T-helper 1 cell (primary cell): ENCODE measurements around the gene CORIN.
"Not testable (repeated sequence)": the region's sequence is repeated elsewhere in the genome, so short reads cannot be mapped to it uniquely, and the experiment has no call there.

Experiments
- DNase-seq, 5 donors: peaks; one replicate each; pipeline ENCODE4 v3.0.0-alpha.2; 2012 to 2020

Gene CORIN

GRCh38 chr4:47767956-47768355 is 69.9 kb downstream of the CORIN start:
- DNase-seq: not testable (repeated sequence)

GRCh38 chr4:47763279-47763678 is 74.6 kb downstream of the CORIN start:
- no peak for DNase-seq

- DNase-seq: no peak
These were observed 75.2 kb downstream of the CORIN start for GRCh38 chr4:47762376-47763266.

GRCh38 chr4:47753316-47753715 is 84.6 kb downstream of the CORIN start:
- DNase-seq: not testable (repeated sequence)

- no peak for DNase-seq
These were observed 85.7 kb downstream of the CORIN start for GRCh38 chr4:47752214-47752613.

- DNase-seq: no peak
These were observed 87.1 kb downstream of the CORIN start for GRCh38 chr4:47750788-47751187.

- DNase-seq: no peak
These were observed 88.0 kb downstream of the CORIN start for GRCh38 chr4:47749858-47750257.

GRCh38 chr4:47749060-47749459 is 88.8 kb downstream of the CORIN start:
- DNase-seq: no peak

GRCh38 chr4:47747846-47748494 is 89.9 kb downstream of the CORIN start:
- DNase-seq: no peak

GRCh38 chr4:47747211-47747610 is 90.7 kb downstream of the CORIN start:
- no peak for DNase-seq

- DNase-seq: no peak
These were observed 91.7 kb downstream of the CORIN start for GRCh38 chr4:47746122-47746521.

GRCh38 chr4:47744843-47745382 is 93.0 kb downstream of the CORIN start:
- no peak for DNase-seq

GRCh38 chr4:47744253-47744652 is 93.6 kb downstream of the CORIN start:
- no peak for DNase-seq

- DNase-seq: no peak
These were observed 96.7 kb downstream of the CORIN start for GRCh38 chr4:47741200-47741599.

- DNase-seq: no peak
These were observed 100.5 kb downstream of the CORIN start for GRCh38 chr4:47737326-47737725.

- no peak for DNase-seq
These were observed 101.3 kb downstream of the CORIN start for GRCh38 chr4:47736555-47736954.

GRCh38 chr4:47736146-47736545 is 101.7 kb downstream of the CORIN start:
- DNase-seq: no peak

- DNase-seq: no peak
These were observed 104.3 kb downstream of the CORIN start for GRCh38 chr4:47733302-47734175.

GRCh38 chr4:47731182-47731581 is 106.7 kb downstream of the CORIN start:
- no peak for DNase-seq

- no peak for DNase-seq
These were observed 108.7 kb downstream of the CORIN start for GRCh38 chr4:47729131-47729680.

- no peak for DNase-seq
These were observed 115.8 kb downstream of the CORIN start for GRCh38 chr4:47721892-47722575.

GRCh38 chr4:47721485-47721884 is 116.4 kb downstream of the CORIN start:
- DNase-seq: no peak
